Left renal cortex interstitium (tissue), 4 donors: ENCODE data around the gene G6PC1. TPM values are rescaled to one million over a fixed set of nuclear protein-coding genes. Genes with fewer than 3 reads are reported as not detected.
"Not testable (repeated sequence)": the region's sequence is repeated elsewhere in the genome, so short reads cannot be mapped to it uniquely, and the experiment has no call there.

Experiments
- DNase-seq, 4 donors: peaks; one replicate each; pipeline ENCODE4 v3.0.0-alpha.2; 2013; ENCODE audit warnings: low read depth in 4 of 4, low spot score in 2 of 4, missing footprints in 1 of 4
- polyA plus RNA-seq, 4 donors: library from polyadenylated mRNA; unstranded; fragments of 120-200 nt; gene quantifications; one replicate each; pipeline ENCODE4 v1.2.1, GENCODE V29; 2013; ENCODE audit not compliant: insufficient read length in 4 of 4

G6PC1 gene
- polyA plus RNA-seq, 4 donors: 2.7 to 8.4 (median 5.7) TPM

GRCh38 chr17:42899981-42900380, 618 bp upstream of the G6PC1 start:
- not testable (repeated sequence) for DNase-seq

GRCh38 chr17:42901535-42902229, 1.1 kb downstream of the G6PC1 start:
- no peak for DNase-seq

DNA sequence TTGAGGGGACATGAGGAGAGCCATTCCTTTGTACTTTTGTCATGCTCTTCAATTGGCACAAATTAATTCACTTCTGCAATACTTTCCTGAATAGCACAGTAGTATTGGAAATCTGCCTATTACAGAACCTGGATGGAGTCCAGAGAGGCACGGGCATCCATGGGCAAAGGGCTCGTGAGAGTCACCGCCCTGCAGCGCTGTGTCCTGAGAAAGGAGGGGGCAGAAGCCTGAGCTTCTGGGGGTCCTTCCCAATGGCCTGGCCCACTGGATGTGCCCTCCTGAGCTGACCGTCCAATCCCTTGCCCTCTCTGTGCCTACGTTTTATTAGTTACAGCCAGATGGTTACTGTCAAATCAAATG, 3.5 kb downstream of the G6PC1 start:
- no peak for DNase-seq

GRCh38 chr17:42906772-42907446, 6.3 kb downstream of the G6PC1 start:
- DNase-seq: no peak

DNA sequence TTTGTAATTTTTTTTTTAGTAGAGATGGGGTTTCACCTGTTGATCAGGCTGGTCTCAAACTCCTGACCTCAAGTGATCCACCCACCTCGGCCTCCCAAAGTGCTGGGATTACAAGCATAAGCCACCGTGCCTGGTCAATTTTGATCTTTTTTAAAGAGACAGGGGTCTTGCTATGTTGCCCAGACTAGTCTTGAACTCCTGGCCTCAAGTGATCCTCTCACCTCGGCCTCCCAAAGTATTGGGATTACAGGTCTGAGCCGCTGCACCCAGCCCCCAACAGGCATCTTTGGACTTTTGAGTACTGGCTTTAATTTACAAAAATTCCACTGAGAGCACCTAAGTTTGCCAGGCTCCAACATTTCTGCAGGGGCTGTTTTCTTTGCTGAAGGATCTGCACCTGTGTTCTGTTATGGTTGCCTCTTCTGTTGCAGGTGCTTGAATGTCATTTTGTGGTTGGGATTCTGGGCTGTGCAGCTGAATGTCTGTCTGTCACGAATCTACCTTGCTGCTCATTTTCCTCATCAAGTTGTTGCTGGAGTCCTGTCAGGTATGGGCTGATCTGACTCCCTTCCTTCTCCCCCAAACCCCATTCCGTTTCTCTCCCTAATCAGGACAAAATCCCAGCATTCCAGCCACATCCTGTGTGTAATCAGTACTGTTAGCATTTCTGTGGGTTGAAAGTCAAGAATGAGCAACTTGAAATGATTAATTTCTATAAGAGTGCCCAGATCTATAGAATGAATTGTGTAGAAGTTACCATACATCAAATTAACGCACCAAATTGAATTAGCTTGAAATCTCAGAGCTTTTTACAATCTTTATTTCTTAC, 8.5 kb downstream of the G6PC1 start:
- DNase-seq: no peak

GRCh38 chr17:42913522-42913921, 12.9 kb downstream of the G6PC1 start:
- DNase-seq: no peak

GRCh38 chr17:42913981-42914617, 13.5 kb downstream of the G6PC1 start:
- DNase-seq: no peak

GRCh38 chr17:42915288-42915687, 14.7 kb downstream of the G6PC1 start:
- DNase-seq: not testable (repeated sequence)

- not testable (repeated sequence) for DNase-seq
These were observed 16.0 kb downstream of the G6PC1 start for GRCh38 chr17:42916388-42917235.

DNA sequence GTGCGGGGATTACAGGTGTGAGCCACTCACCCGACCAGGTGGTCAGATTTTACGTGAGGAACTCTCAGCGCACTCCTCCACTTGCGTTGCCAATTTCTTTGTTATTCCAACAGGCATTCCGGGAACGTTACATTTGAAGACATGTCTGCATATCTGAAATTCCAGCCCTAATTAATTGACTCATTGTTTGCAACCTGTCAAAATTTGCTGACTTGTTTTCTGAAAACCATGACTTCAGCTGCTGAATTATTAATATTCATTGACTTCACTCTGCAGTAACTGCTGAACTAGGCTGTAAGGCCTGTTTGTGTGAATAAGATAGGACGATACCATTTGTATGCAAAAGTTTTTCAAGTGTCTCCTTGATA, 16.6 kb downstream of the G6PC1 start:
- DNase-seq: no peak

- DNase-seq: no peak
These were observed 18.4 kb downstream of the G6PC1 start for GRCh38 chr17:42918902-42919521.

GRCh38 chr17:42919522-42920077, 19.0 kb downstream of the G6PC1 start:
- not testable (repeated sequence) for DNase-seq

- DNase-seq: no peak
These were observed 19.7 kb downstream of the G6PC1 start for GRCh38 chr17:42920106-42920900.

- no peak for DNase-seq
These were observed 20.3 kb downstream of the G6PC1 start for GRCh38 chr17:42920922-42921321.

GRCh38 chr17:42922294-42922693, 21.7 kb downstream of the G6PC1 start:
- DNase-seq: no peak

DNA sequence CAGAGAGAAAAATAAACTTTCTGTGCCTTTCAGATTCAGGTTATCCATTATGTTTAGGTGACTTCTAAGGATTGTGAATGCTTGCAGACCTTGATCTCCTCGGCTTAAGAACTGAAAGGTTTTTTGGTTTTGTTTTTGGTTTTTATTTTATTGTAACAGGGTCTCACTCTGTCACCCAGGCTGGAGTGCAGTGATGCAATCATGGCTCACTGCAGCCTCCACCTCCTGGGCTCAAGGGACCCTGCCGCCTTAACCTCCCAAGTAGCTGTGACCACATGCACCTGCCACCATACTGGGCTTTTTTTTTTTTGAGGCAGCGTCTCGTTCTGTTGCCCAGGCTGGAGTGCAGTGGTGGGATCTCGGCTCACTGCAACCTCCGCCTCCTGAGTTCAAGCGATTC, 22.9 kb downstream of the G6PC1 start:
- DNase-seq: not testable (repeated sequence)

- no peak for DNase-seq
These were observed 24.3 kb downstream of the G6PC1 start for GRCh38 chr17:42924891-42925290.

- DNase-seq: peak in 1 of 4 donors; percentile 44
These were observed 28.3 kb downstream of the G6PC1 start for GRCh38 chr17:42928714-42929496.
